BJ (cell line): ENCODE measurements around the gene KBTBD8. TPM values are rescaled to one million over a fixed set of nuclear protein-coding genes. Genes with fewer than 3 reads are reported as not detected.

Source experiments
- CTCF ChIA-PET: fragments of 350-600 bp; formaldehyde crosslinking; extraction: SDS; loops from one replicate; lab custom pipeline; 2021; ENCODE audit warnings: antibody characterized with exemption, inconsistent platforms; lab: Yijun Ruan, JAX
- POLR2A ChIA-PET: fragments of 300-600 bp; sonication (Branson Sonifier 250); formaldehyde crosslinking; extraction: SDS; loops from one replicate; lab custom pipeline; 2021; ENCODE audit warnings: antibody characterized with exemption; lab: Charles Lee
- DNase-seq: peaks from one replicate; pipeline ENCODE4 v3.0.0-alpha.2; 2011; ENCODE audit warnings: low read depth
- H3K27me3 ChIP-seq: 2 replicates; pipeline ENCODE4 v1.6.0; 2011; ENCODE audit warnings: low read length; ENCODE audit not compliant: control insufficient read depth, insufficient read depth
- H3K36me3 ChIP-seq: 2 replicates; pipeline ENCODE4 v1.5.1; 2011; ENCODE audit warnings: low read length; ENCODE audit not compliant: control insufficient read depth, insufficient read depth
- H3K4me3 ChIP-seq: 2 replicates; pipeline ENCODE4 v1.5.1; 2011; ENCODE audit warnings: low read depth, mild to moderate bottlenecking, control low read depth, low read length
- polyA plus RNA-seq: library from polyadenylated mRNA; depleted of rRNA; stranded (reverse); fragments of >200 nt; gene quantifications from 2 replicates; pipeline ENCODE4 v1.2.3, GENCODE V29; 2011
- TF ChIP-seq, protein P1 (sequence below): IDR thresholded peaks from 2 replicates; pipeline ENCODE4 v1.5.1; 2011; ENCODE audit warnings: low read depth, mild to moderate bottlenecking, control low read depth, inconsistent platforms, low read length, moderate library complexity; ENCODE audit not compliant: insufficient read depth

KBTBD8 gene
- polyA plus RNA-seq, 1 experiment: 0.31 TPM

DNA sequence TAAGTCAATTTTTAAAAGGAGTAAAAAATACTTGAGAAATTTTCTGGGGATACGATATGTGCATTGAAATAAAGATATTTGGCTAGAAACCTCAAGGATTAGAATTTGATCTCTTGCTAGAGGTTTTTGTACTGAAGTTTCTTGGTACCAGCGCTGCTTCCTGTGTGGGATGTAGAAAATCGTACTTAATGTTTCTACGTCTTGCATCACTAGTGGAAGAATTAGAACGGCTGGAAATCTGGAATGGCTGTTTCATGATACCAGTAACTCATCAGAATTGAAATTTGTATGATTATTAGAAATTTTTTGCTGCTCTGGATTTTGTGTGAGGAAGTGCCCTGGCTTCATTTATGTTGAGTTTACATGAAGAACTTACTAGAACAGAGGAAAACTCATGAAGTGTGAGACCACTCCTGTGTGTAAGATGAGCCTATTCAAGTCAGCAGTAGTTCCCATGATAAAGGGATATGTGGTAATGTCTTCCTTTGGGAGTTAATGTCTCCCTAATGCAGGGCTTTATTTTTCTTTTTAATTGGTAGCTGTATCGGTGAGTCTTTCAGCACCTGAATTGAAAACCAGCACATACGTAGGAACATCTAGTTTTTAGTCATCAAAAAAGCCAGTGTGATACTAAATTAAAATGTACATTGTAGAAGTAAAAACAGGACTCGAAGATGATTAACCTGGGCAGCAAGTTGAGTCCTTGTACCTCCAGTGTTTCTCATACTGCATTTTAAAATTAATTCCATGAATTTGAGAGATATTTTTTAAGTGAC, 3.2 kb downstream of the KBTBD8 start:
- DNase-seq: no peak
- CTCF ChIA-PET: no interaction called here
- POLR2A ChIA-PET: no interaction called here

DNA sequence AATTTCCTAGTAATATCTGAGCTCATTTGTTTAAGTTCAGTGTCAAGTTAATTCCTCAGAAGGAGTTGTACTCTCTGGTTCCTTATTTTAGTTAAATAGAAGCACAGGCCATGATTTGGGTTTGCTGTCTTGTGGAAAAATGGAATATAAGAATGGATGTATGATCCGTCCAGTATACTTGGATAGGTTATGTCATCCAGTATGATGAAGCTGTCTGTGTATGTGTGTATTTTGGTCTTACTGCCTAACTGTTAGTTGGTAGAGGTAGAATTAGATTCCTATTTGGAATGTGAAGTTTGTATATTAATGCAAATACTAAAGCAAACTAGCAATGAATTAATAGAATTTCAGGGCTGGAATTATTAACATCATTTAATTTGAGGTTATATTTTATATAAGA, 7.9 kb downstream of the KBTBD8 start:
- no peak for DNase-seq
- ChIA-PET POLR2A (no interaction called here), CTCF (interaction anchor here (0.6 to 2.1 kb wide), 2 partner anchors 9 to 34 kb away, joined by 3 to 4 read pairs; no protein-coding TSS in a partner anchor)
- Histone ChIP-seq H3K4me3 (no peak overlapping the region), H3K36me3 (no peaks in the 10 kb centered on the region), H3K27me3 (no peaks in the 10 kb centered on the region)
- TF ChIP-seq, protein P1, sequence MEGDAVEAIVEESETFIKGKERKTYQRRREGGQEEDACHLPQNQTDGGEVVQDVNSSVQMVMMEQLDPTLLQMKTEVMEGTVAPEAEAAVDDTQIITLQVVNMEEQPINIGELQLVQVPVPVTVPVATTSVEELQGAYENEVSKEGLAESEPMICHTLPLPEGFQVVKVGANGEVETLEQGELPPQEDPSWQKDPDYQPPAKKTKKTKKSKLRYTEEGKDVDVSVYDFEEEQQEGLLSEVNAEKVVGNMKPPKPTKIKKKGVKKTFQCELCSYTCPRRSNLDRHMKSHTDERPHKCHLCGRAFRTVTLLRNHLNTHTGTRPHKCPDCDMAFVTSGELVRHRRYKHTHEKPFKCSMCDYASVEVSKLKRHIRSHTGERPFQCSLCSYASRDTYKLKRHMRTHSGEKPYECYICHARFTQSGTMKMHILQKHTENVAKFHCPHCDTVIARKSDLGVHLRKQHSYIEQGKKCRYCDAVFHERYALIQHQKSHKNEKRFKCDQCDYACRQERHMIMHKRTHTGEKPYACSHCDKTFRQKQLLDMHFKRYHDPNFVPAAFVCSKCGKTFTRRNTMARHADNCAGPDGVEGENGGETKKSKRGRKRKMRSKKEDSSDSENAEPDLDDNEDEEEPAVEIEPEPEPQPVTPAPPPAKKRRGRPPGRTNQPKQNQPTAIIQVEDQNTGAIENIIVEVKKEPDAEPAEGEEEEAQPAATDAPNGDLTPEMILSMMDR: no peak

More for the DNA sequence above, 3.2 kb downstream of the KBTBD8 start:
- no peaks in the 10 kb centered on the region for H3K27me3 ChIP-seq
- TF ChIP-seq, protein P1: no peak
- H3K4me3 ChIP-seq: no peak overlapping the region
- H3K36me3 ChIP-seq: no peaks in the 10 kb centered on the region

DNA sequence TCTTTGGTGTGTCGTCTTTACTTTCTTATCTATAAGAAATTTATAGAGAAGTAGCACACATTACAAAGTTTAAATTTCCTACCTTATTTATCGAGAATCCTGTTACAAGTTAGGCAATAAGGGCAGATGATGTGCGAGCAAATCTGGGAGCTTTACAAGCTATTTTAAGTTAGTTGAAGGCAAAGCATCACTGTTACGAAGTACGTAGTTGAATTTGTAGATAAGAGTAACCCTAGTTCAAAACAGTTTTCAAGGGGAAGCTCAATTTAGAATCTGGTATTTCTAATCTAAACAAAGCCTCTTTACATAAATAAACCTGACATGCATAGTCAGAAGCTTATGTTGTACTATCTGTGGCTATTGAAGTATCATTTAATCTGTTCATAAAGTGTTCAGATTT, 8.4 kb downstream of the KBTBD8 start:
- no peaks in the 10 kb centered on the region for H3K27me3 ChIP-seq
- CTCF ChIA-PET: interaction anchor here (0.6 to 2.1 kb wide), 2 partner anchors 9 to 35 kb away, joined by 3 to 4 read pairs; no protein-coding TSS in a partner anchor
- H3K4me3 ChIP-seq: no peak overlapping the region
- TF ChIP-seq, protein P1: no peak
- no peaks in the 10 kb centered on the region for H3K36me3 ChIP-seq
- no peak for DNase-seq
- POLR2A ChIA-PET: no interaction called here

DNA sequence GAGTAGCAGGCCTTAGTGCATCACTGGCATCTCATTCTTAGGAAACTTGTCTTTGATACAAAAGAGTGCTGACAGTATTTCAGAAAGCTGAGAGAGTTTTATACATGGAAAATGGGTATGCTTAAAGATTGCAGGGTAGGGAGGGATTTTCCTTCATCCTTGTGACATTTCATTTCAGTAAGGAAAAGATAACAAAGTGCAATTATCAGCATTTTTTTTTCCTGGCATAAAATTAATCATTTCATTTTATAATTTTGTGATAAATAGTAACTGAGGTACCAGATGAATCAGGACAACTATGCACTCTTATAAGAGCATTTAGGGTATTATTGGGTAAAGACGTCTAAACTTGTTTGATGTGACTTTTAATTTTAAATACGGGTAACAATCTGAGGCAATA, 10.3 kb downstream of the KBTBD8 start:
- ChIA-PET CTCF (no interaction called here), POLR2A (no interaction called here)
- Histone ChIP-seq H3K4me3 (no peak overlapping the region), H3K36me3 (no peaks in the 10 kb centered on the region), H3K27me3 (no peaks in the 10 kb centered on the region)
- TF ChIP-seq, protein P1: no peak
- DNase-seq: no peak

DNA sequence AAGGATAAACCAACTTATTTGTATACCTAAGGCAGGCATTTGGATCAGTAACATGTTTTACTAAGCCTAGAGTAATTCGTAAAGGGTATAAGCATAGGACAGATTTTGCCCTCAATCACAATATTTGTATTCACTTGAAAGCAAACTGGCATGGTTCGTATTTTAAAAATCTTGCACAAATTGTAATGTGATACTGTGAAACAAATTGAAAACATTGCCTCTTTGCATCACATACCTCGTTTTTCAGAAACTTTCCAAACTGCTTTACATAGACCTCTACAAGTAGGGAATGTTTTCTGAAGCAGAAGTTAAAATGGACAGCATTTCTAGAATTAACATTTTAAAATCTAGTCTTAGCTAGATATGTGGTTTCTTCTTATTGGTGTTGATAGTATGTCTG, 11.6 kb downstream of the KBTBD8 start:
- ChIA-PET CTCF (interaction anchor here (0.8 kb wide), 1 partner anchor 38 kb away, joined by 3 read pairs; no protein-coding TSS in a partner anchor), POLR2A (no interaction called here)
- no peak overlapping the region for H3K4me3 ChIP-seq
- no peaks in the 10 kb centered on the region for H3K36me3 ChIP-seq
- DNase-seq: no peak
- TF ChIP-seq, protein P1: no peak
- no peaks in the 10 kb centered on the region for H3K27me3 ChIP-seq
